HG03060 (cell line): ENCODE measurements around the gene SIGLEC9.

Experiments
- ATAC-seq: cut with Tn5 transposase; IDR thresholded peaks from one replicate; pipeline ENCODE4 v1.9.1; 2021; ENCODE audit warnings: low read depth, moderate number of reproducible peaks; ENCODE audit not compliant: unreplicated experiment

The SIGLEC9 gene

GRCh38 chr19:51124729-51125128, at the start of gene SIGLEC9:
TSS of gene SIGLEC9 (plus strand) at chr19:51124906. CDS start at chr19:51124975, 69 bp downstream.
- ATAC-seq, result no peak

DNA sequence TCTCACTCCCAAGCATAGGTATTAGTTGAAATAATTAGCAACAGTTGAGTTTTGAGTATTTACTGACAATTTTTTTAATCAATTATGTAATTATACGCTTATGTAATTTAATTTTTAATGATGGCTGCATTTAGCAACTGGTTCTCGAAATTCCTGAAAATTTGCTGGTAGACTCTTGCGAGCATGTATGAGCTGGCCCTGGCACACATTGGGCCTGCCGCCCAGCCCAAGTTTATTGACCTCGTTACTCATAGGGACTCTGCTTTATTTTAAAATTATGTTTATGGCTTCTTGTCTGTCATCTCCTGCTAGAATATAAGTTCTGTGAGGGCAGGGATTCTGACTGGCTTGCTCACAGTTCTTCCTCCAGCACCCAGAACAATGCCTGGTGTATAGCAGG, 48.7 kb upstream of the SIGLEC9 start:
- ATAC-seq, result no peak

- ATAC-seq, result no peak
Observed at GRCh38 chr19:51076631-51077213, 48.0 kb upstream of the SIGLEC9 start.

GRCh38 chr19:51078104-51078503, 46.6 kb upstream of the SIGLEC9 start:
- ATAC-seq, result no peak

DNA sequence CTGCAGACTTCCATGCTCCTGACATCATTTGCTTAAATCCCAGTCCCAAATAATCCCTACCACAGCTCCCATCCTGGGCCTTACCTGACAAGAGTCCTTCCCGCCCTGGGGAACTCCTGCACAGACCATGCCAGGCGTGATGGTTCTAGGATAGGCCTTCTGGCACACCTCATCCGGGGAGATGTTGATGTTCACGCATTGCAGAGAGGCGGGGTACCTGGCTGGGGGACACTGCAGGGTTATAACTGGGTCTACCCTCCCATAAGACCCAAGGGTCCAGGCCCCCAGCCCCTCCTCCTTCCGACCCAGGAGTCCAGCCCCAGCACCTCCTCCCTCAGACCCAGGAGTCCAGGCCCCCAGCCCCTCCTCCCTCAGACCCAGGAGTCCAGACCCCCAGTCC, 46.0 kb upstream of the SIGLEC9 start:
- no peak for ATAC-seq

DNA sequence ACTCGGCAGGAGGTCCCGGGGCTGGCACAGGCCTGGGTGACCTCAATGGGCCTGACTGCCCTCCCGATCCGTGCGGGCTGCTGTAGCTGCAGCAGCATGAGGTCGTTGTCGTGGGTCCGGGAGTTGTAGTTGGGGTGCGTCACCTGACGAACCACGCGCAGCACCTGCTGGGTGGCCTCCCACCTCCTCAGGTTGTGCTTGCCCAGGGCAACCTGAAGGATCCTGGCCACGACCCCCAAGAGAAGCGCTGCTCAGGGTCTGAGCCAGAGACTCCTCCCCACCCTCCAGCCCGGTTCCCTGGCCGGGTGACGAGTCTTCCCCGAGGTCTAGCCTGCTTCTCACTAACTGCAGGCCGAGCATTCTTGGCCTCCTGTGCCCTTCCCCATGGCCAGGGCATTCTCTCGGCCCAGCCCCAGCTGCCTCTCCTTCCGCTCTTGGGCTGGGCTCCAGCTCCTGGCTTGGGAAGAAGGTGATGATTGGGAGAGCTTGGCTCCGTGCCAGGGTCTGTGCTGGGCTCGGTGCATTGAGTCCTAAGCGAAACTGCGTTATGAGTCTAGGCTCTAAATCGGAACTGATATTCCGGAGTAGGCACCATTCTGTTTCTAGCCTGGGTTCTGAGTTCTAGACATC, 45.1 kb upstream of the SIGLEC9 start:
- ATAC-seq, result no peak

DNA sequence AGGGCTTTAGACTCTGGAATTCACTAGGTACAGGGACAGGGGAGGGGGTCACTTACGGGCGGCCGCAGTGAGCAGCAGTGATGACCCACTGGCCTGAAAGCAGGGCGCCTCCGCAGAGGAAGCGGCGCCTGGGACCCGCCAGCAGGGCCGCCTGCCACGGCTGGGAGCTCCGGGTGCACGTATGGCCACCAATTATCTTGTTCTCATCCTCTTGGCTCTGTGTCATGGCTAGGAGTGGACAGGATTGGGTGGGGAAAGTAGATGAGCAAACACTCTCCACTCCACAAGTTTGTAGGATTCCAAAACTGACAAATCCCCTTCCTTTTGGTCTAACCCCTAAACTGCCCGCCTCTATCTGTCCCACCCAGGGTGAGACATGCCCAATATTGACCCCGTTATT, 43.2 kb upstream of the SIGLEC9 start:
- ATAC-seq, result no peak

GRCh38 chr19:51082611-51083010, 42.1 kb upstream of the SIGLEC9 start, which contains the start of gene KLK14:
TSS of gene KLK14 (minus strand) at chr19:51082887. CDS start at chr19:51082614, 273 bp downstream.
- no peak for ATAC-seq

GRCh38 chr19:51083181-51083580, 41.5 kb upstream of the SIGLEC9 start:
- ATAC-seq, result no peak

DNA sequence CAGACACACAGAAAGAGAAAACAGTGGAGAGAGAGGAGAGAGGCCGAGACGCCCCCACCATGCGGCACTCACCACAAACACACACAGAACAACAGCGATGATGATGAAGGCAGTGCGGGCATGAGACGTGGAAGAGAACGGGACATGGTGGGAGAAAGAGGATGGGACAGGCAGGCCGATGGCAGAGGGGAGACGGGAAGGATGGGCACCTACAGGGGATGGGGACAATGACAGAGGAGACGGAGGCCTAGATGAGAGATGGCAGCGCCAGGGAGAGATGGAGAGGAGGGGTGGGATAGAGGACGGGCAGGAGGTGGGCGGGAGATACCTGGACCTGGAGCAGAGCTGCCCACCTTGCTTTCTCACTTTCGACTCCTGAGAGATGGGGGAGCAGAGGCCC, 40.9 kb upstream of the SIGLEC9 start:
- ATAC-seq, result no peak

GRCh38 chr19:51084505-51084904, 40.2 kb upstream of the SIGLEC9 start:
- no peak for ATAC-seq

DNA sequence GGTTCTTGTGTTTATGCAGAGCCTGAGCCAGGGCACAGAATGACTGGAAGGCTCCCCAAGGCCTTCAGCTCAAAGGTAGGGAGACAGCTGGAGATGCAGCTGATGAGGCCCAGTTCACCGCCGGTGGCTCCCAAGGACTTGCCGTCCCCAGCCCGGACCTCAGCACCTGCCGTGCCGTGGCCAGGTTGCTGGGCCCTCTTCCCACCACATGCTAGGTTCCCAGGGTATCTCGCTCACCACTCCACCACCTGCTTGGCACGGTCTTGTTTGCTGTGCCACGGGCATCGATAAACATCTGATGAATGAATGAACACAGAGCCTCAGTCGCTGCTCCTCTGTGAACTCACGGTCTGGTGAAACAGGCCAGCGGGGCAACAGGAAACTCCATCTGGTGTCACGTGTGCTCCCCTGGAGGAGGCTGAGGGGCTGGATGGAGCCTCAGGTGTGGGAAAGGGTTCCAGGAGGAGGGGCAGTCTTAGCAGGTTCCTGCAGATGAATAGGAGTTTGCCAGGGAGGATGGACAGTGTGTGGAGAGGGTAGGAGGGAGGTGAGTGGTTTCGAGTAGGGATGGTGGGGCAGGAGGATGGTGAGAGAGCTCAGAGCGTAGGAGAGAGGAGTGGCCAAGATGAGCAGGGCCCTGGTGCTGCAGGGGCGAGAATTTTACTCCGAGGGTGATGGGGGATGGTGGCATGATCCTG, 38.4 kb upstream of the SIGLEC9 start:
- no peak for ATAC-seq

DNA sequence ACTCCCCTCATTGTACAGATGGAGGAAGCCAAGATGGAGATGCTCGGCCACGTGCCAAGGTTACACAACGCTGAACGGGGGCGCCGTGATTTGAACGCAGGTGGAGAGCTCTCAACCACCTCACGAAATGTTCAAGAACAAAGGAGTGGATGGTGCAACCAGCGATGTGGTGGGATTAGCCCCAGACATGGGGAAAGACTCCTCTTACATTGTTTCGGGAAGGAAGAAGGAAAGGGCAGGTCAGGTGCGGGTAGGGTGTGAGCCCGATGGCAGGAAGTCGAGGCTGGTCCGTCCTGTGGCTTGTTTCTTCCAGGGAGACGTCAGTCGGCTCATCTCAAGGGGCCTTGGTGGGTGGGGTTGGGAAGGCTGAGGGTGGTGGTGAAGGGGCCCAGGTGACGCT, 34.9 kb upstream of the SIGLEC9 start:
- ATAC-seq, result no peak

GRCh38 chr19:51090471-51090870, 34.2 kb upstream of the SIGLEC9 start:
- ATAC-seq, result no peak

- no peak for ATAC-seq
Observed at GRCh38 chr19:51091126-51091525, 33.6 kb upstream of the SIGLEC9 start.

- no peak for ATAC-seq
Observed at GRCh38 chr19:51091895-51092873, 32.5 kb upstream of the SIGLEC9 start.

GRCh38 chr19:51093101-51093500, 31.6 kb upstream of the SIGLEC9 start:
- no peak for ATAC-seq

- no peak for ATAC-seq
Observed at GRCh38 chr19:51093510-51094345, 31.0 kb upstream of the SIGLEC9 start.

DNA sequence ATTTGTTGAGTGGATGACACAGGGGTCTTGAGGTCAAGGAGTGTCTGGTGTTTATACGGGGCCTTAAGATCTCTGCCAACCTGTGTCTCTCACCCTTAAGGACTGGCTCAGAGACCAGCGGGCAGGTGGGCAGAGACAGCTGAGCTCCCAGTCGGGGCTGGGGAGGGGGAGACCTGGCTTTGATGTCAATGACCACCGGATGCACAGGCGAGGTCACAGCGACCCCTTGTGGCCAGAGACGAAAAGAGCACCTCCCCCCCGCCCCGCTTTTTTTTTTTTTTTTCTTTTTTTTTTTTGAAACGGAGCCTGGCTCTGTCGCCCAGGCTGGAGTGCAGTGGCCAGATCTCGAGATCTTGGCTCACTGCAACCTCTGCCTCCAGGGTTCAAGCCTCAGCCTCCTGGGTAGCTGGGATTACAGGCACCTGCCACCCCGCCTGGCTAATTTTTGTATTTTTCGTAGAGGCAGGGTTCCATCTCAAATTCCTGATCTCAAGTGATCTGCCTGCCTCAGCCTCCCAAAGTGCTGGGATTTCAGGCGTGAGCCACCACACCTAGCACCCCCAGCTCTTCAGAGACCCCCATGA, 29.9 kb upstream of the SIGLEC9 start:
- ATAC-seq, result no peak
